A204.1 (cell line): Measurements from ENCODE around the gene ENGASE.
"Not testable (repeated sequence)": the region's sequence is repeated elsewhere in the genome, so short reads cannot be mapped to it uniquely, and the experiment has no call there.

Experiments used
- FAIRE-seq: peaks from 2 replicates; lab custom pipeline; 2012; peaks lifted over from hg19 to GRCh38; lab: Jason Lieb, UNC

ENGASE gene

DNA sequence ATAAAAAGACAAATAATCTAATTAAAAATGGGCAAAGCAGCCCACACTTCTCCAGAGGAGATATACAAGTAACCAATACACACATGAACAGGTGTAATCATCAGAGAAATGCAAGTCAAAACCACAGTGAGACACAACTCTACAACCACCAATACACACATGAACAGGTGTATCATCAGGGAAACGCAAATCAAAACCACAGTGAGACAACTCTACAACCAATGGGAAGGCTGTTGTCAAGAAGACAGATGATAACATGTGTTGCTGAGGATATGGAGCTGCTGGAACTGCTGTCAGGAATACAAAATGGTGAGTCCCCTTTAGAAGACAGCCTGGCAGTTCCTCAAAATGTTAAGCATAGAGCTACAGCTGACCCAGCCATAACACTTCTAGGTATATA is 22.5 kb upstream of the ENGASE start:
- no peak for FAIRE-seq

- no peak for FAIRE-seq
Observed at GRCh38 chr17:79053251-79053925, 21.2 kb upstream of the ENGASE start.

DNA sequence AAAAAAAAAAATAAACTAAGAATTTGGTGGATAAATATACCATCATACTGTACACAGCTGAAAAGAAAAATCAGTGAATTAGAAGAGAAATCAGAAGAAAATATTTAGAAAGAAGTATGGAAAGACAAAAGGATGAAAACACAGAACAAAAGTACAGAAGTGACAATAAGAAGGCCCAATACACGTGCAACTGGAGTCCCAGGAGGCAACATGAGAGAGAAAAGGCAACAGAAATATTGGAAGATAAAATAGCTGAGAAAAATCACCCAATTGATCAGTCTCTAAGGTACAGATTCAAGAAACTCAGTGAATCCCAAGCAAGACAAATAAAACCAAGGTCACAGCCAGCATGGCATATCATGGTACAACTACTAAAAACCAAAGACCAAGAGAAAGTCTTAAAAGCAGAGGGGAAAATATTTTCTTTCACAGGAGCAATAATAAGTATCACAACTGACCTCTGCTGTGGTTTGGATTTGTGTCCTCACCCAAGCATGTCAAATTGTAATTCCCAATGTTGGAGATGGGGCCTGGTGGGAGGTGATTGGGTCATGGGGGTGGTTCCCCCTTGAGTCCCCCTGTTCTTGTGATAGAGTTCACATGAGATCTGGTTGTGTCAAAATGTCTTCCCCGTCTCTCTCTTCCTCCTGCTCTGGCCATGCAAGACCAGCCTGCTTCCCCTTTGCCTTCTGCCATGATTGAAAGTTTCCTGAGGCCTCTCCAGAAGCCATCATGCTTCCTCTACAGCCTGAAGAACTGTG is 20.2 kb upstream of the ENGASE start:
- FAIRE-seq: no peak

GRCh38 chr17:79055197-79055596 is 19.4 kb upstream of the ENGASE start:
- no peak for FAIRE-seq

- no peak for FAIRE-seq
Observed at GRCh38 chr17:79057737-79058385, 16.8 kb upstream of the ENGASE start.

DNA sequence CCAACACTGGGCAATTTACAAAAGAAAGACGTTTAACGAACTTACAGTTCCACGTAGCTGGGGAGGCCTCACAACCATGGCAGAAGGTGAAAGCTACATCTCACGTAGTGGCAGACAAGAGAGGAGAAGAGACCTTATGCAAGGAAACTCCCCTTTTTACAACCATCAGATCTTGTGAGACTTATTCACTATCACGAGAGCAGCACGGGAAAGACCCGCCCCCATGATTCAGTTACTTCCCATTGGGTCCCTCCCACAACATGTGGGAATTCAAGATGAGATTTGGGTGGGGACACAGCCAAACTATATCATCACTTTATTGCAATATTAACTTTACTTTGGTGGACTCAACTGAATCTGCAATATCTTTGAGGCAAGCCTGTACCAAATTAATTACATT is 11.9 kb upstream of the ENGASE start:
- no peak for FAIRE-seq

- no peak for FAIRE-seq
Observed at GRCh38 chr17:79064026-79064425, 10.6 kb upstream of the ENGASE start.

- FAIRE-seq: no peak
Observed at GRCh38 chr17:79065105-79065670, 9.4 kb upstream of the ENGASE start.

GRCh38 chr17:79066963-79067362 is 7.7 kb upstream of the ENGASE start:
- FAIRE-seq: no peak

DNA sequence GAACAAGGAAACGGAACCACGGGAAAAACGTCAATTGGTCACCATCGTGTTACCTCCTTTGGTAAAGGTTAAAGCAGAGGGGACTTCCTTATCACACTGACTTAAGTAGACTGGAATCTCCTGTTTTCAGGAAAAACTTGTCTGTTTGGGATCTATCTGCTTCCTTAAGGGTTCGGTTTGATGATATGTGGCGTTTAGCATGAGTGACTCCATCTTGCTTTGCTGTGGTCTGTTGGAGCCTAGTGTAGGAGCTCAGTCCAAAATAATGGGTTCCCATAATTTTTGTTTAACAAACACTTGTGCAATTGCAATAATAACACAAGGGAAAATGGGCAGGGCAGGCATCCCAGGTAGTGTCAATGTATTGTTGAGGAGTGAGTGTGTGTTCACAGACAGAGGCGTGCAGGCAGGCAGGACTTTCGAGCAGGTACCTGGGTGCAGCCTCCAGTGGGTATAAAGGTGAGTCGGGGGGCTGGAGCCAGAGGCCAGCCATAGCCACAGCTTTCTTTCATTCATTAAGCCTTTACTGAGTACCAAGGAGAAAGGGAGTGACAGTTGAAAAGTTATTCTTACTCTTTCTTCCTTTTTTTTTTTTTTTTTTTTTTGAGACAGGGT is 4.3 kb upstream of the ENGASE start:
- FAIRE-seq: no peak

- no peak for FAIRE-seq
Observed at GRCh38 chr17:79071161-79071740, 3.4 kb upstream of the ENGASE start.

- FAIRE-seq: no peak
Observed at GRCh38 chr17:79072544-79072943, 2.1 kb upstream of the ENGASE start.

DNA sequence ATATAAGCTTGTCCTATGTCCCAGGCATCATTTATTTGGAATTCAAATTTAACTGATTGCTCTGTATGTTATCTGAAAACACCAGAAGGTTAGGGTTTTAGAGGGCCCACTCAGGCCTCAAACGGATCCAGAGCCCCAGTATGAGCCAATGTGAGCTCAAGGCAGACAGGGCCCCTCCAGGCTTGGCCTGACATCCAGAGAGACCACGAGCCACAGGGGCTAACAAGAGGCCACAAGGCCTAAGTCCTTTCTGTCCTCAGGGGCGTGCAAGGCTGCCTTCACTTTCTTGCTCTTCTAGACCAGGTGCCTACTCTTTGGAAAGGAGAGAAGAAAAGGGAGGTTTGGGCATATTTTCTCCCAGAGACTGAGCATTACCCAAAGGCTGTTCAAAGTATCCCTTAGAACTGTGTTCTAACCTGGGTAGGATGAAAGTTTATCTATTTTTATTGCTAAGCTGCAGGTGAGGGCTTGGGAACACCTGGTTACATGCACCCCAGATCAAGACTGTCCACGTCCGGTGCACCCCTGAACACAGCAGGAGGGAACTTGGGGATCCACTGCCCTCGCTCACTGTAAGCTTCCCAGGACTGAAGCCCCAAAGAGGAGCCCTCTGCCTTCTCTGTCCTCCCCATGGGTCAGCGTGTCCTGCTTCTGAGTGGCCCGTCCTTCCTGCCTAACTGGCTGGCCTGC is 1.5 kb upstream of the ENGASE start:
- FAIRE-seq: no peak

GRCh38 chr17:79073706-79074088 is 927 bp upstream of the ENGASE start:
- FAIRE-seq: no peak

DNA sequence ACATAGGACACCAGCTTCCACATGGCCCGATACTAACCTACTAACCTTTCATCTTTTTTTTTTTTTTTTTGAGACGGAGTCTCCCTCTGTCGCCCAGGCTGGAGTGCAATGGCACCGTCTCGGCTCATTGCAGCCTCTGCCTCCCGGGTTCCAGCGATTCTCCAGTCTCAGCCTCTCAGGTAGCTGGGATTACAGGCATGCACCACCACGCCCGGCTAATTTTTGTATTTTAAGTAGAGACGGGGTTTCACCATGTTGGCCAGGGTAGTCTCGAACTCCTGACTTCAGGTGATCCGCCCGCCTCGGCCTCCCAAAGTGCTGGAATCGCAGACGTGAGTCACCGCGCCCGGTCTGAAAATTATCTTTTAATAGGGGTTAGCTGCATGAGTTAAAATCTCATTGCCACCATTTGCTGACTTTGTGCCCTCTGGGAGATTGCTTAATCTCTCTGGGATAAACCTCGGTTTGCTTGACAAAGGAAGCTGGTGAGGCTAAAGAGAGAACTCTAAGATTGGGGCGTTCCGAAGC is 439 bp upstream of the ENGASE start:
- FAIRE-seq: not testable (repeated sequence)

DNA sequence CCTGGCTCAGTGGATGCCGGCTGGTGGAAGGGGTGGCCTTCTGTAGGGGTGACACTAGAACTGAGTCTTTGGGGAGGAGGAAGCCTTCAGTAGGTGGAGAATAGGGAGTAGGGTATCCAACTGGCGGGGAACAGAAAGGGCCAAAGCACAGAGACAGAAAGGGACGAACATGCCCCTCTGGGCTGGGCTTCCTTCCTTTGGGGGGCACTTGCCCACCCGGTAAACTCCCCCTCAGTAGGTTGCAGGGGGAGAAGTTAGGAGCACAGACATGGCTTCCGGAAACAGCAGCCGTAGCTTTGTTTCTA is 774 bp downstream of the ENGASE start:
- FAIRE-seq: no peak

GRCh38 chr17:79075861-79076406 is 1.3 kb downstream of the ENGASE start:
- FAIRE-seq: no peak

GRCh38 chr17:79077587-79077986 is 3.0 kb downstream of the ENGASE start:
- FAIRE-seq: no peak

DNA sequence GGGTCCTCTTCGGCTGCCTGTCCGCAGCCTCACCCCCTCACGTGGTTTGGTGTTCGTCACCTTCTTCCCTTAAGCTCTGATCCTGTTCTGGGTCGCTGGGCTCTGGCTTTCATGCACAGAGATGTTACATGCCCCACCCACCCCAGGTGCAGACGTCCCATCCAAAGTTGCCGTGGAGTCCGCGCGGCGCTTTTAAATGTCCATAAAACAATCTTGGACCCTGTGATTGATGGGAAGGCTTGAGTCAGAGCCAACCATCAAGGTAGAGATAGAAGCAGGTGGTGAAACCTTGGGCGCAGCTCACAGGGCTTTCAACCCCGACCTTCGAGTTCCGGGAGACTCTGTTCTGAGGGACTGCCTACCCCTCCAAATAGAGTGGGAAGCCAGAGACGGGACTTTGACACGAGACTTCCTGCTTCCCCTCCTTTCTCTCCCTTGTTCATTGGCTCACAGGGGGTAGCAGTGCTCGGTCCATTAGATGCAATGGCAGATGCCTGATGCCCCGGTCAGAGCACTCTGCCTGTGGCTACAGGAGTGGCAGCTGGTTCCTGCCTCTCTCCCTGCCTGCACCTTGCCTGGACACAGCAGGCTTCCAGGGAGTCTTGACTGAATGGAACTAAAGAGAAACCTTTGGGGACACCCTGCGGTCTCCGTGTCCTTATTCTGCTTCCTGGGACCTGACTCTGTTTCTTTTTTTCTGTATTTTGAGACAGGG is 4.0 kb downstream of the ENGASE start:
- no peak for FAIRE-seq

GRCh38 chr17:79079421-79080200 is 5.0 kb downstream of the ENGASE start:
- FAIRE-seq: no peak
